Ascending aorta (tissue), 2 donors: Measurements from ENCODE around the gene TRPV4. TPM values are rescaled to one million over a fixed set of nuclear protein-coding genes. Genes with fewer than 3 reads are reported as not detected.

Experiments used
- DNase-seq, 2 donors: peaks; one replicate each; pipeline ENCODE4 v3.0.0-alpha.2; 2019; ENCODE audit warnings: low spot score in 2 of 2
- H3K27ac ChIP-seq, 2 donors: fragments of 200-600 bp; sonication (generic); one replicate each; pipeline ENCODE4 v1.5.1; 2016 to 2017; ENCODE audit warnings: mild to moderate bottlenecking in 1 of 2
- H3K27me3 ChIP-seq: fragments of 200-600 bp; sonication (generic); one replicate; pipeline ENCODE4 v1.5.1; 2017
- H3K36me3 ChIP-seq, 2 donors: fragments of 200-600 bp; sonication (generic); one replicate each; pipeline ENCODE4 v1.5.1; 2016
- H3K4me1 ChIP-seq, 2 donors: fragments of 200-600 bp; sonication (generic); one replicate each; pipeline ENCODE4 v1.5.1; 2016 to 2017; ENCODE audit warnings: mild to moderate bottlenecking in 1 of 2
- H3K4me3 ChIP-seq, 2 donors: fragments of 200-600 bp; sonication (generic); one replicate each; pipeline ENCODE4 v1.5.1; 2016 to 2017; ENCODE audit warnings: mild to moderate bottlenecking in 1 of 2
- H3K9me3 ChIP-seq, 2 donors: fragments of 200-600 bp; sonication (generic); one replicate each; pipeline ENCODE4 v1.5.1; 2016
- CTCF ChIP-seq, 3 experiments: fragments of 200-600 bp in 2 of 3; fragments of 450-650 bp in 1 of 3; sonication (generic) in 2 of 3; IDR thresholded peaks; one replicate each; pipeline ENCODE4 v1.5.1; 2016 to 2019; ENCODE audit warnings: antibody characterized with exemption in 3 of 3, mild to moderate bottlenecking in 1 of 3, moderate library complexity in 1 of 3
- intact Hi-C: fragments of 100-400 bp; cut with DNase I; formaldehyde crosslinking; loops from one replicate; pipeline ENCODE4 v1.15.1; 2023
- total RNA-seq: library from RNA; depleted of rRNA; stranded (reverse); fragments of >200 nt; gene quantifications from one replicate; pipeline ENCODE4 v1.1.0, GENCODE V29; 2016

TRPV4 gene
- total RNA-seq, 1 donor from 2014 or later: not detected

GRCh38 chr12:109875572-109876131, 42.5 kb upstream of the TRPV4 start:
- no peak for DNase-seq
- no peak overlapping the region for H3K4me3 ChIP-seq
- TF ChIP-seq CTCF (IDR thresholded peaks at IDR 0.05): no peak
- H3K27me3 ChIP-seq: no peaks in the 10 kb centered on the region
- intact Hi-C loops: no loop called here
- peaks cover 8 to 16% of the 10 kb centered on the region in 2 donors for H3K4me1 ChIP-seq
- H3K27ac ChIP-seq: no peak overlapping the region
- H3K9me3 ChIP-seq: no peaks in the 10 kb centered on the region
- H3K36me3 ChIP-seq: peaks cover 4 to 11% of the 10 kb centered on the region in 2 donors

DNA sequence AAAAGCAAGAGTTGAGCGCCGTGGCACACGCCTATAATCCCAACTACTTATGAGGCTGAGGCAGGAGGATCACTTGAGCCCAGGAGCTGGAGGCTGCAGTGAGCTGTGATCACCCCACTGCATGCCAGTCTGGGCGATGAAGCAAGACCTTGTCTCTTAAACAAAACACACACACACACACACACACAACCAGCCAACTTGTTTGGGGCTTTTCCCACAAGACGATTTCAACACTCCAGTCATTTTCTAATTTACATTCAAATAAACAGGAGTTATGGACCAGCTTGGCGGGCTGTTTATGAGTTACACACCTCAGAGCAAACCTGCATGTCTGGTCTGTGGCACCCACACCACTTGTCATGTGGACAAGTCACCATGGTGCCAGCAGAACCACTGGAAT, 40.5 kb upstream of the TRPV4 start:
- no peak for DNase-seq
- H3K36me3 ChIP-seq: peaks cover 4 to 11% of the 10 kb centered on the region in 2 donors
- H3K27ac ChIP-seq: no peak overlapping the region
- no peaks in the 10 kb centered on the region for H3K9me3 ChIP-seq
- H3K4me3 ChIP-seq: no peak overlapping the region
- TF ChIP-seq CTCF (IDR thresholded peaks at IDR 0.05): no peak
- no peaks in the 10 kb centered on the region for H3K27me3 ChIP-seq
- intact Hi-C loops: no loop called here
- H3K4me1 ChIP-seq: peaks cover 2 to 7% of the 10 kb centered on the region in 2 donors

GRCh38 chr12:109871668-109872314, 38.6 kb upstream of the TRPV4 start:
- TF ChIP-seq CTCF (IDR thresholded peaks at IDR 0.05): no peak
- DNase-seq: no peak
- Histone ChIP-seq H3K27ac (no peak overlapping the region), H3K27me3 (no peaks in the 10 kb centered on the region), H3K4me1 (no peaks in the 10 kb centered on the region), H3K4me3 (no peak overlapping the region), H3K9me3 (no peaks in the 10 kb centered on the region), H3K36me3 (peaks cover 4 to 11% of the 10 kb centered on the region in 2 donors)
- intact Hi-C loops: no loop called here

DNA sequence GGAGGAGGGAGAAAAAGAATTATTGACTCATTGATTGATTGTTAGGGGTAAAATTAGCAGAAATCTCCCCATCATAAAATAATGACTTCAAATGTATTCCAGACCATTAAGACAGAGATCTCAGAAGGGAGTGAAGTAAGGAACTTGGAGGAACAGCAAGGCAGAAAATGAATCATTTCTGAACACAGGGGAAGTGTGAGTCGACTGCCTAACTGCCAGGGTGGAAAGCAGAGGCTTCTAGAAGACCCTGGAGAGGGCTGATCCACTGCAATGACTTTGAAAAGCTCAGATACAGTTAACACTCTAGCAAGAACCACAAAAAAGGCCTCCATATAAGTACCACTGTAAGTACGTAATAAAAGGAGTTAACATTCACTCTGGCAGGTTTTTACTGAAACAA, 37.5 kb upstream of the TRPV4 start:
- no peak for DNase-seq
- Histone ChIP-seq H3K36me3 (peaks cover 4 to 11% of the 10 kb centered on the region in 2 donors), H3K4me1 (no peaks in the 10 kb centered on the region), H3K27ac (no peak overlapping the region), H3K27me3 (no peaks in the 10 kb centered on the region), H3K9me3 (no peaks in the 10 kb centered on the region), H3K4me3 (no peak overlapping the region)
- no peak for TF ChIP-seq CTCF (IDR thresholded peaks at IDR 0.05)
- intact Hi-C loops: no loop called here

DNA sequence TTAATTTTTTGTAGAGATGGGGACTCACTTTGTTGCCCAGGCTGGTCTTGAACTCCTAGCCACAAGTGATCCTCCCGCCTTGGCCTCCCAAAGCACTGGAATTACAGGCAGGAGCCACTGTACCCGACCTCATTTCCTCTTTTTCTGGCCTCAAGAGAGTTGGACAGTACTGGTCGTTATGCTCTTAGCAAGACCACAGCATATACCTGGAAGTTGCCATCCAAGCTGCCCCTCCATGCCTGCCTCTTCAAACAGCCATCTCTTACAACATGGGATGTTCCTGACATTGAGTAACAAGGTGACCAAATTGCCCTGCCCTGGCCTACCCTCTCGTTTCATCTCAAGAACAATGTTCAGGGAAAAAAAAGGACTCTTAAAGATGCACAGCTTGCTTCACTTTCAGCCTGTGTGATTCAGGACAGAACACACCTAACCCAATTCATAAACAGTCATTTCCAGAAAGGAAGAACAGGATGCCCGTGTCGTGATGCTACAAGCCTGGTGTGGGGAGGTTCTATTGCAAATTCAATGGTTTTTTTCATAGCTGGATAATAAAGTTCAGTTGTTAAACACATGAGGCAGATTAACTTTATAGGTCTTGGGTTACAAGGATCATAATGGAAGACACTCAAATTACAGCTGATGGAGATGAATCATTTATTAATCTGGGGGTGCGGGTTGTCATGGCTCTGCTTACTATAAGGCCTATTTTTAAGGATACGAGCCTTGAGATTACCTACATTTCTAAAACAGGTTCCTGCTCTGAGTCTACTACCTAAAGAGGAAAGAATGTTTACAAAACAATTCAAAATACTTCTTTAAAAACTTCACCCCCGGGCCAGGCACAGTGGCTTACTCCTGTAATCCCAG, 35.2 kb upstream of the TRPV4 start:
- Histone ChIP-seq H3K36me3 (peaks cover 4 to 11% of the 10 kb centered on the region in 2 donors), H3K27me3 (no peaks in the 10 kb centered on the region), H3K27ac (no peak overlapping the region), H3K4me1 (peaks cover 8 to 13% of the 10 kb centered on the region in 2 donors), H3K9me3 (no peaks in the 10 kb centered on the region), H3K4me3 (no peak overlapping the region)
- TF ChIP-seq CTCF (IDR thresholded peaks at IDR 0.05): no peak
- no peak for DNase-seq
- intact Hi-C loops: no loop called here
